ENCODE data around the gene SPEF2.

GRCh38 chr5:35847491-35847890 is 229.8 kb downstream of the SPEF2 start:
- TF ChIP-seq MIER3 (CRISPR knock-in tag; IDR thresholded peaks at IDR 0.05; ENCODE audit: borderline replicate concordance), result no peak
- no peak for TF ChIP-seq ZBTB33 (CRISPR knock-in tag; IDR thresholded peaks at IDR 0.05)
- TF ChIP-seq CTCF (CRISPR knock-in tag; IDR thresholded peaks at IDR 0.05), result no peak
- TF ChIP-seq IRF1 (CRISPR knock-in tag; IDR thresholded peaks at IDR 0.05; ENCODE audit: low read depth), result no peak
- TF ChIP-seq ZNF776 (CRISPR knock-in tag; IDR thresholded peaks at IDR 0.05), result no peak
- no peak for TF ChIP-seq ZFP36 (IDR thresholded peaks at IDR 0.05; ENCODE audit: borderline replicate concordance, low read depth, low read length, partially characterized antibody)
- no peak for TF ChIP-seq ZNF280D (CRISPR knock-in tag; IDR thresholded peaks at IDR 0.05)
- no peak for TF ChIP-seq POGK (CRISPR knock-in tag; conservative IDR thresholded peaks at IDR 0.05)
- TF ChIP-seq EZH2 (conservative IDR thresholded peaks at IDR 0.05; ENCODE audit: low read depth, low read length), result no peak
- TF ChIP-seq ZNF367 (CRISPR knock-in tag; IDR thresholded peaks at IDR 0.05; ENCODE audit: borderline replicate concordance), result no peak
- no peak for TF ChIP-seq DPF2 (CRISPR knock-in tag; IDR thresholded peaks at IDR 0.05; ENCODE audit: borderline replicate concordance, low read depth)
